PC-3 (cell line): ENCODE measurements around the gene RCHY1.

Experiments
- CTCF ChIP-seq: fragments of 300-600 bp; sonication (generic); conservative IDR thresholded peaks from 2 replicates; pipeline ENCODE4 v1.5.1; 2017; ENCODE audit warnings: antibody characterized with exemption, low read depth, mild to moderate bottlenecking, low read length
- EZH2 ChIP-seq: fragments of 300-600 bp; sonication (generic); IDR thresholded peaks from one replicate; pipeline ENCODE4 v1.6.1; 2017; ENCODE audit warnings: antibody characterized with exemption, mild to moderate bottlenecking, low read length; ENCODE audit not compliant: unreplicated experiment

- TF ChIP-seq CTCF: no peak
- TF ChIP-seq EZH2: no peak
Observed at GRCh38 chr4:75530556-75531322, 16.5 kb upstream of the RCHY1 start.
